Endothelial cell of umbilical vein (primary cell): ENCODE measurements around the gene PIK3C2G. TPM values are rescaled to one million over a fixed set of nuclear protein-coding genes. Genes with fewer than 3 reads are reported as not detected.

ENCODE experiments used
- BruUV-seq: library from RNA; stranded (reverse); fragments of 400-500 nt; replicated peaks from 2 replicates; lab custom pipeline; 2021; lab: Mats Ljungman, UMichigan
- CTCF ChIA-PET: fragments of 300-600, 350-600 bp; sonication (Branson Sonifier 250); formaldehyde crosslinking; loops from one replicate; lab custom pipeline; 2021; ENCODE audit warnings: antibody characterized with exemption, inconsistent platforms; lab: Charles Lee
- POLR2A ChIA-PET: fragments of 300-600, 350-600 bp; sonication (Branson Sonifier 250); formaldehyde crosslinking; loops from one replicate; lab custom pipeline; 2021; ENCODE audit warnings: antibody characterized with exemption, inconsistent platforms; lab: Charles Lee
- DNase-seq: peaks from one replicate; pipeline ENCODE4 v3.0.0-alpha.2; 2011; ENCODE audit warnings: low read depth, low spot score
- FAIRE-seq: peaks from 2 replicates; lab custom pipeline; 2011; peaks lifted over from hg19 to GRCh38; lab: Jason Lieb, UNC
- H2AFZ ChIP-seq: 2 replicates; pipeline ENCODE4 v1.6.0; 2012; ENCODE audit warnings: low read depth, low read length, control low read depth, inconsistent platforms
- H3K27ac ChIP-seq: 2 replicates; pipeline ENCODE4 v1.5.1; 2011; ENCODE audit warnings: low read depth, mild to moderate bottlenecking, control low read depth, low read length, moderate library complexity; ENCODE audit not compliant: insufficient read depth
- H3K27me3 ChIP-seq, 2 experiments: 2 replicates each; pipeline versions ENCODE4 v1.6.0 to v1.6.1; 2011; ENCODE audit warnings: low read length in 2 of 2, mixed read lengths in 1 of 2; ENCODE audit not compliant: control insufficient read depth in 2 of 2, insufficient read depth in 2 of 2
- H3K36me3 ChIP-seq, 2 experiments: 2 replicates in 1 of 2; 3 replicates in 1 of 2; pipeline ENCODE4 v1.5.1; 2011; ENCODE audit warnings: low read length in 2 of 2, mild to moderate bottlenecking in 1 of 2, moderate library complexity in 1 of 2; ENCODE audit not compliant: control insufficient read depth in 2 of 2, insufficient read depth in 2 of 2; ENCODE audit errors: extremely low read depth in 1 of 2
- H3K4me1 ChIP-seq: 3 replicates; pipeline ENCODE4 v1.5.1; 2011; ENCODE audit warnings: mild to moderate bottlenecking, low read length; ENCODE audit not compliant: control insufficient read depth, insufficient read depth; ENCODE audit errors: extremely low read depth
- H3K4me2 ChIP-seq: 2 replicates; pipeline ENCODE4 v1.6.1; 2011; ENCODE audit warnings: low read length, control low read depth, mixed read lengths; ENCODE audit not compliant: insufficient read depth
- H3K4me3 ChIP-seq, 3 experiments: fragments of 200-600 bp in 1 of 3; sonication (generic), shearing (Covaris generic) in 1 of 3; replicated peaks in 1 of 3; 2 replicates each; pipeline ENCODE4 v1.5.1; 2011 to 2016; ENCODE audit warnings: control low read depth in 3 of 3, low read length in 3 of 3, mild to moderate bottlenecking in 2 of 3, inconsistent platforms in 1 of 3, low read depth in 1 of 3, moderate library complexity in 1 of 3; ENCODE audit not compliant: insufficient read depth in 1 of 3
- H3K79me2 ChIP-seq: 2 replicates; pipeline ENCODE4 v1.6.0; 2012; ENCODE audit warnings: low read length, inconsistent platforms; ENCODE audit not compliant: control insufficient read depth, insufficient read depth
- H3K9ac ChIP-seq: replicated peaks from 2 replicates; pipeline ENCODE3; 2011; ENCODE audit warnings: low read length, control low read depth; ENCODE audit not compliant: insufficient read depth; ENCODE audit errors: extremely low read depth
- H3K9me1 ChIP-seq: replicated peaks from 3 replicates; pipeline ENCODE4 v1.6.0; 2011; ENCODE audit warnings: mild to moderate bottlenecking, low read length; ENCODE audit not compliant: control insufficient read depth, insufficient read depth; ENCODE audit errors: extremely low read depth
- H3K9me3 ChIP-seq: replicated peaks from 2 replicates; pipeline ENCODE4 v1.5.1; 2012; ENCODE audit warnings: low read length, inconsistent platforms; ENCODE audit not compliant: control insufficient read depth, insufficient read depth
- H4K20me1 ChIP-seq: replicated peaks from 2 replicates; pipeline ENCODE3; 2011; ENCODE audit warnings: mild to moderate bottlenecking, low read length; ENCODE audit not compliant: control insufficient read depth, insufficient read depth; ENCODE audit errors: extremely low read depth
- EZH2 ChIP-seq: IDR thresholded peaks from 2 replicates; pipeline ENCODE4 v1.6.1; 2012; ENCODE audit warnings: borderline replicate concordance, low read depth, mild to moderate bottlenecking, moderate library complexity, low read length, inconsistent platforms; ENCODE audit not compliant: severe bottlenecking
- GATA2 ChIP-seq: IDR thresholded peaks from 2 replicates; pipeline ENCODE4 v1.7.0; 2011; ENCODE audit warnings: low read depth, mild to moderate bottlenecking, moderate library complexity, mixed read lengths, low read length; ENCODE audit not compliant: insufficient read length, insufficient read depth
- JUN ChIP-seq: IDR thresholded peaks from 2 replicates; pipeline ENCODE4 v1.6.1; 2011; ENCODE audit warnings: borderline replicate concordance, low read depth; ENCODE audit not compliant: insufficient read length, insufficient read depth
- MAX ChIP-seq: IDR thresholded peaks from 2 replicates; pipeline ENCODE4 v1.6.1; 2011; ENCODE audit not compliant: insufficient read depth, insufficient read length
- POLR2A ChIP-seq: IDR thresholded peaks from 2 replicates; pipeline ENCODE4 v1.6.1; 2012; ENCODE audit warnings: low read depth, mild to moderate bottlenecking, control low read depth, low read length
- POLR2AphosphoS5 ChIP-seq: IDR thresholded peaks from 2 replicates; pipeline ENCODE4 v1.6.1; 2012; ENCODE audit warnings: low read depth, mild to moderate bottlenecking, control low read depth, low read length, moderate library complexity; ENCODE audit not compliant: insufficient read depth
- dilution Hi-C: fragments of 300-500 bp; cut with MboI; formaldehyde crosslinking; loops from one replicate; pipeline ENCODE4 v1.15.0; 2019; ENCODE audit warnings: low sequenced_read_pairs; ENCODE audit not compliant: extremely low pct_ligation_motif_present
- intact Hi-C: fragments of 100-400 bp; cut with micrococcal nuclease; formaldehyde crosslinking; loops from one replicate; pipeline ENCODE4 v1.10.0; 2022
- polyA plus RNA-seq, 4 experiments: library from polyadenylated mRNA; depleted of rRNA in 3 of 4; stranded (reverse) in 3 of 4; unstranded in 1 of 4; fragments of >200 nt; gene quantifications; 2 replicates each; pipeline versions ENCODE4 v1.2.1 to v1.2.3, GENCODE V29; 2011 to 2012; ENCODE audit warnings: missing spikeins in 1 of 4
- total RNA-seq: library from RNA; stranded (reverse); gene quantifications from 2 replicates; pipeline ENCODE4 v1.2.3, GENCODE V29; 2021

Gene PIK3C2G
- total and polyA plus RNA-seq, 2 donors (not counting 3 experiments of a cell fraction or from before 2014, with no cell fraction given), result not detected

GRCh38 chr12:18428416-18428815, 167.1 kb downstream of the PIK3C2G start:
- no TSS peak for BruUV-seq
- intact Hi-C loops, result no loop called here
- no peak for FAIRE-seq
- no peaks in the 10 kb centered on the region for H3K36me3 ChIP-seq
- no peak overlapping the region for H3K27ac ChIP-seq
- CTCF ChIA-PET, result interaction anchor here (4.4 kb wide), 1 partner anchor 757 kb away, joined by 45 read pairs; no protein-coding TSS in a partner anchor
- POLR2A ChIA-PET, result no interaction called here
- no peak overlapping the region for H3K4me3 ChIP-seq
- TF ChIP-seq EZH2, result no peak
- no peak for TF ChIP-seq GATA2
- TF ChIP-seq JUN, result no peak
- TF ChIP-seq MAX, result no peak
- no peak overlapping the region for H3K4me2 ChIP-seq
- H2AFZ ChIP-seq, result no peak overlapping the region
- H3K9me1 ChIP-seq, result no peaks in the 10 kb centered on the region
- H4K20me1 ChIP-seq, result no peaks in the 10 kb centered on the region
- no peaks in the 10 kb centered on the region for H3K9me3 ChIP-seq
- dilution Hi-C loops, result no loop called here
- no peak for DNase-seq
- no peaks in the 10 kb centered on the region for H3K79me2 ChIP-seq
- no peak overlapping the region for H3K9ac ChIP-seq
- H3K4me1 ChIP-seq, result no peaks in the 10 kb centered on the region
- no peaks in the 10 kb centered on the region for H3K27me3 ChIP-seq

DNA sequence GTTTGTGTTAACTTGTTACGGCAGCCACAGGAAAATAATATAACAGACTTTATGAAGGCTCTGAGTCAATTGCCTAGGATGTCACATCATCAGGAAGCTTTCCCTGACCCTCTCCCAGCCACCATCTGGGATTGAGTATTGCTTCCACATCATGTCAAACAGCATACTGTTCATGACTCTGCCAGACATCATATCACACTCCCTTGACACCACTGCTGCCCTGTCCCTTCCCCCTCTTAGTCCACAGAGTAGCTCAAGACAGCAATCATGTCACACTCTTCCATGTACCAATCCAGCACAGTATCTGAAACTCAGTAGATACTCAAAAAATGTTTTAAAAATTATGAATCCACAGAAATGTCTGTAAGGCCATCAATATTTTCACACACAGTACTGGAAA, 168.0 kb downstream of the PIK3C2G start:
- no TSS peak for BruUV-seq
- Histone ChIP-seq H2AFZ (no peak overlapping the region), H3K9me3 (no peaks in the 10 kb centered on the region), H3K4me3 (no peak overlapping the region), H3K27me3 (no peaks in the 10 kb centered on the region), H3K9ac (no peak overlapping the region), H4K20me1 (no peaks in the 10 kb centered on the region), H3K9me1 (no peaks in the 10 kb centered on the region), H3K79me2 (no peaks in the 10 kb centered on the region), H3K4me1 (no peaks in the 10 kb centered on the region), H3K27ac (no peak overlapping the region), H3K36me3 (no peaks in the 10 kb centered on the region), H3K4me2 (no peak overlapping the region)
- DNase-seq (no peak), FAIRE-seq (no peak)
- intact Hi-C loops (no loop called here), dilution Hi-C loops (no loop called here)
- POLR2A ChIA-PET, result no interaction called here
- CTCF ChIA-PET, result interaction anchor here (2.0 to 4.4 kb wide), 2 partner anchors 179 to 756 kb away, joined by 7 to 45 read pairs; no protein-coding TSS in a partner anchor
- no peak for TF ChIP-seq POLR2AphosphoS5
- no peak for TF ChIP-seq POLR2A
- no peak for TF ChIP-seq EZH2
